H1 (cell line): ENCODE measurements around the gene RGPD3.

Source experiments
- CREB1 ChIP-seq: IDR thresholded peaks from 2 replicates; pipeline ENCODE4 v1.6.1; 2012; ENCODE audit warnings: inconsistent platforms
- EZH2 ChIP-seq: fragments of 200-600 bp; sonication (generic); IDR thresholded peaks from 2 replicates; pipeline ENCODE4 v1.7.1; 2012; ENCODE audit warnings: low read depth, mild to moderate bottlenecking, moderate library complexity, low read length, inconsistent platforms; ENCODE audit not compliant: severe bottlenecking
- POLR2A ChIP-seq, 2 experiments: IDR thresholded peaks; 1 replicate in 1 of 2; 2 replicates in 1 of 2; pipeline ENCODE4 v1.6.1; 2011; ENCODE audit warnings: low read depth in 2 of 2, low read length in 2 of 2, mild to moderate bottlenecking in 2 of 2; ENCODE audit errors: control extremely low read depth in 1 of 2
- POLR2AphosphoS5 ChIP-seq: IDR thresholded peaks from 2 replicates; pipeline ENCODE4 v1.6.1; 2011; ENCODE audit warnings: low read depth, low read length
- RAD21 ChIP-seq, 2 experiments: IDR thresholded peaks in 1 of 2; conservative IDR thresholded peaks in 1 of 2; 2 replicates each; pipeline ENCODE4 v1.6.1; 2011; ENCODE audit warnings: low read depth in 2 of 2, low read length in 2 of 2, improper control_type of control experiment in 1 of 2, inconsistent platforms in 1 of 2, mild to moderate bottlenecking in 1 of 2, moderate library complexity in 1 of 2
- SP4 ChIP-seq: IDR thresholded peaks from 2 replicates; pipeline ENCODE4 v1.6.1; 2012; ENCODE audit warnings: low read length, inconsistent platforms
- TAF1 ChIP-seq: IDR thresholded peaks from 2 replicates; pipeline ENCODE4 v1.6.1; 2011; ENCODE audit warnings: mild to moderate bottlenecking, low read depth, low read length
- TF ChIP-seq, protein P1 (sequence below): IDR thresholded peaks from 2 replicates; pipeline ENCODE4 v1.6.1; 2012; ENCODE audit warnings: inconsistent platforms
- TF ChIP-seq, protein P2 (sequence below), 3 experiments: IDR thresholded peaks; 1 replicate in 2 of 3; 2 replicates in 1 of 3; pipeline versions ENCODE4 v1.5.1 to v1.6.1; 2011; ENCODE audit warnings: low read length in 3 of 3, mild to moderate bottlenecking in 3 of 3, inconsistent platforms in 2 of 3, low read depth in 1 of 3, moderate library complexity in 1 of 3; ENCODE audit not compliant: insufficient read depth in 1 of 3; ENCODE audit errors: control extremely low read depth in 1 of 3

DNA sequence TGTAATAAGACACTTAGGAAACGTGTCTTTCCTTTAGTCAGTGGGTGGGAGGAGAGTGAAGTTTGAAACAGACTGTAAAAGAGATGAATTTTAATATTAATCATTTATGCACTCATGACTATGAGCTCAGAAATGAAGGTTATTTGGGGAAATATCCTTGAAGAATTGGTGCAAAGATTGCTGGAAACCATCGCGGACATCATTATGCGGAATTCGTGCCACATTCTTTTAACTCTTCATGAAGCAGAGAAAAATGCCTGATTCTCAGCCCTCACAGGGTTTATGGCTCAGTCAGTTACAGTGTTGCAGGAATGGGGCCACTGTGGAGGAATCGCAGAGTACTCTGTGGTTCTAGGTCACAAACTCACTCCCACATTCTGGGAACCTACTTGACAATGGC lies 109.7 kb downstream of the RGPD3 start:
- no peak for TF ChIP-seq SP4
- no peak for TF ChIP-seq RAD21 (IDR thresholded peaks at IDR 0.05 in 1 of 2, conservative IDR thresholded peaks at IDR 0.05 in 1 of 2; ENCODE audit: low read depth in 2 of 2, low read length in 2 of 2)
- TF ChIP-seq POLR2A (IDR thresholded peaks at IDR 0.05; ENCODE audit: control extremely low read depth in 1 of 2, low read depth in 2 of 2, low read length in 2 of 2): no peak
- TF ChIP-seq EZH2: no peak
- TF ChIP-seq POLR2AphosphoS5: no peak
- TF ChIP-seq, protein P1, sequence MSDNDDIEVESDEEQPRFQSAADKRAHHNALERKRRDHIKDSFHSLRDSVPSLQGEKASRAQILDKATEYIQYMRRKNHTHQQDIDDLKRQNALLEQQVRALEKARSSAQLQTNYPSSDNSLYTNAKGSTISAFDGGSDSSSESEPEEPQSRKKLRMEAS: no peak
- no peak for TF ChIP-seq TAF1
- TF ChIP-seq, protein P2, sequence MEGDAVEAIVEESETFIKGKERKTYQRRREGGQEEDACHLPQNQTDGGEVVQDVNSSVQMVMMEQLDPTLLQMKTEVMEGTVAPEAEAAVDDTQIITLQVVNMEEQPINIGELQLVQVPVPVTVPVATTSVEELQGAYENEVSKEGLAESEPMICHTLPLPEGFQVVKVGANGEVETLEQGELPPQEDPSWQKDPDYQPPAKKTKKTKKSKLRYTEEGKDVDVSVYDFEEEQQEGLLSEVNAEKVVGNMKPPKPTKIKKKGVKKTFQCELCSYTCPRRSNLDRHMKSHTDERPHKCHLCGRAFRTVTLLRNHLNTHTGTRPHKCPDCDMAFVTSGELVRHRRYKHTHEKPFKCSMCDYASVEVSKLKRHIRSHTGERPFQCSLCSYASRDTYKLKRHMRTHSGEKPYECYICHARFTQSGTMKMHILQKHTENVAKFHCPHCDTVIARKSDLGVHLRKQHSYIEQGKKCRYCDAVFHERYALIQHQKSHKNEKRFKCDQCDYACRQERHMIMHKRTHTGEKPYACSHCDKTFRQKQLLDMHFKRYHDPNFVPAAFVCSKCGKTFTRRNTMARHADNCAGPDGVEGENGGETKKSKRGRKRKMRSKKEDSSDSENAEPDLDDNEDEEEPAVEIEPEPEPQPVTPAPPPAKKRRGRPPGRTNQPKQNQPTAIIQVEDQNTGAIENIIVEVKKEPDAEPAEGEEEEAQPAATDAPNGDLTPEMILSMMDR (IDR thresholded peaks at IDR 0.05; ENCODE audit: control extremely low read depth in 1 of 3, insufficient read depth in 1 of 3, low read depth in 1 of 3, low read length in 3 of 3): no peak
- no peak for TF ChIP-seq CREB1
